HG02970 (cell line): ENCODE measurements around the gene NUDT7.

Experiments used
- ATAC-seq: cut with Tn5 transposase; IDR thresholded peaks from one replicate; pipeline ENCODE4 v1.9.1; 2021; ENCODE audit warnings: mild to moderate bottlenecking, moderate library complexity, moderate number of reproducible peaks; ENCODE audit not compliant: unreplicated experiment, low FRiP score

Gene NUDT7

GRCh38 chr16:77723108-77723514, 797 bp downstream of the NUDT7 start:
- no peak for ATAC-seq

GRCh38 chr16:77724174-77724573, 1.9 kb downstream of the NUDT7 start:
- no peak for ATAC-seq

- ATAC-seq, result no peak
These were observed 7.6 kb downstream of the NUDT7 start for GRCh38 chr16:77729951-77730350.

GRCh38 chr16:77732241-77732946, 10.1 kb downstream of the NUDT7 start:
- ATAC-seq, result no peak

GRCh38 chr16:77736879-77737278, 14.6 kb downstream of the NUDT7 start:
- ATAC-seq, result no peak

GRCh38 chr16:77738706-77739558, 16.6 kb downstream of the NUDT7 start:
- ATAC-seq, result no peak

- ATAC-seq, result no peak
These were observed 17.2 kb downstream of the NUDT7 start for GRCh38 chr16:77739559-77739892.

GRCh38 chr16:77744141-77744540, 21.8 kb downstream of the NUDT7 start:
- no peak for ATAC-seq

GRCh38 chr16:77745972-77746371, 23.7 kb downstream of the NUDT7 start:
- ATAC-seq, result no peak

GRCh38 chr16:77748421-77749005, 26.2 kb downstream of the NUDT7 start:
- ATAC-seq, result no peak

- ATAC-seq, result no peak
These were observed 27.1 kb downstream of the NUDT7 start for GRCh38 chr16:77749415-77749814.

GRCh38 chr16:77758046-77758445, 35.7 kb downstream of the NUDT7 start:
- ATAC-seq, result no peak

- no peak for ATAC-seq
These were observed 36.2 kb downstream of the NUDT7 start for GRCh38 chr16:77758508-77758907.

- no peak for ATAC-seq
These were observed 36.9 kb downstream of the NUDT7 start for GRCh38 chr16:77759201-77759600.

GRCh38 chr16:77759821-77760220, 37.5 kb downstream of the NUDT7 start:
- ATAC-seq, result no peak

GRCh38 chr16:77760800-77761199, 38.5 kb downstream of the NUDT7 start:
- ATAC-seq, result no peak

- no peak for ATAC-seq
These were observed 38.9 kb downstream of the NUDT7 start for GRCh38 chr16:77761204-77761603.

GRCh38 chr16:77762262-77762661, 39.9 kb downstream of the NUDT7 start:
- ATAC-seq, result no peak

GRCh38 chr16:77763994-77764393, 41.7 kb downstream of the NUDT7 start:
- ATAC-seq, result no peak

- ATAC-seq, result no peak
These were observed 44.9 kb downstream of the NUDT7 start for GRCh38 chr16:77767211-77767610.

- ATAC-seq, result no peak
These were observed 45.5 kb downstream of the NUDT7 start for GRCh38 chr16:77767826-77768225.
